GM12873 (cell line): Measurements from ENCODE around the gene PLCL2.

Experiments
- CTCF ChIP-seq: IDR thresholded peaks from 2 replicates; pipeline ENCODE4 v1.5.1; 2012; ENCODE audit warnings: low read depth, mild to moderate bottlenecking, moderate library complexity, low read length, control low read depth; ENCODE audit not compliant: insufficient read depth; ENCODE audit errors: missing control alignments

The PLCL2 gene

GRCh38 chr3:17044855-17045254, 160.1 kb downstream of the PLCL2 start:
- TF ChIP-seq CTCF, result no peak

DNA sequence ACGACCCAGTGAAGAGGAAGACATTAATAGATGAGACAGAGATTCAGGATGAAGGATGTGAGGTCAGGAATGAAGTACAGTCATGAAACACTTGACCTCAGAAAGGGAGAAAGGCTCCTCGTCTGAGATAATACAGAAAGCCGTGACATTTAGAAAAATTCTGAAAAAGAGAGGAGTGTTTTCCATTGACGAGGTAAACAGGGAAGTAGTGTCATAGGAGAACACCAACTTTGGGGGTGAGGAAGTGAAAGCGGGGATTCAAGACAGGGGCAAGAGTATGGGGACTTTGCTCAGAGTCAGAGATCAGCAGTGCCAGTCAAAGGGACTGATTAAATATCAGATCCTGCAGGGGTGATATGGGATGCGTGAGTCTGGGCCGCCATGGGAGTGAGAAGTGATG, 160.9 kb downstream of the PLCL2 start:
- no peak for TF ChIP-seq CTCF

DNA sequence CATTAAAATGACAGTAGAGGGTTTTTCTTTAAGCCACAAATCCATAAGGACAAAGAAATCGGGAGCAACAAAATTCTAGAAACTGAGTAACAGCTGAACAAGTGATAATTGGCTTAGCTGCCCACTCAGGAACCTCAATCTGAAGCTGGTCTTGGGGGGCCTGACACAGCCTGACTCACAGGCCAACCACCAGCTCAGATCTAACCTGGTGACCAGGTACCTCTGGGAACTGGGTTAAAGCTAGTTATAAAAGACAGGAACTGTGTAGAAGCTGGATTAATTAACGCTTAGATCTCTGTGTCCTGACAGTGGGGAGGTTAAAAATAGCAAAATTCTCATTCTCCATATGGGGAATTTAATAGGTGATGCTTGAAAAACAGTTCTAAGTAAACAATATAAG, 161.9 kb downstream of the PLCL2 start:
- no peak for TF ChIP-seq CTCF

GRCh38 chr3:17047162-17047561, 162.4 kb downstream of the PLCL2 start:
- no peak for TF ChIP-seq CTCF

DNA sequence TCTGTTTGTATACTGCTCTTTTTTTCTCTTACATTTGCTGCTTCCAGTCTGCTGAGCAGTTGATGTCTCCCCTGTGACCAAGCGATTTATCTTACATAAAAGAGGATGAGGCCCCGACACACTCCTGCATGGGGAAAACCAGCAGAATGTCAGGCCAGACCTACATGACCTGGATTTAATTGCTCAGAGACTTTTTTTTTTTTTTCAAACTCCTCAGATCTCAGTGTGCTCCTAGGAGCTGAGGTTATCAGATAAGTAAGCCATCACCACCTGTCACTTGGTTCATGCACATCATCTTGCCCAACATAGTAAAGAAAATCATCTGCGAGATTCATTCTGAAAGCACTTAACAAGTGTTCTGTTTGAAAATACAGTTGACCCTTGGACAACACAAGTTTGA, 163.1 kb downstream of the PLCL2 start:
- no peak for TF ChIP-seq CTCF

DNA sequence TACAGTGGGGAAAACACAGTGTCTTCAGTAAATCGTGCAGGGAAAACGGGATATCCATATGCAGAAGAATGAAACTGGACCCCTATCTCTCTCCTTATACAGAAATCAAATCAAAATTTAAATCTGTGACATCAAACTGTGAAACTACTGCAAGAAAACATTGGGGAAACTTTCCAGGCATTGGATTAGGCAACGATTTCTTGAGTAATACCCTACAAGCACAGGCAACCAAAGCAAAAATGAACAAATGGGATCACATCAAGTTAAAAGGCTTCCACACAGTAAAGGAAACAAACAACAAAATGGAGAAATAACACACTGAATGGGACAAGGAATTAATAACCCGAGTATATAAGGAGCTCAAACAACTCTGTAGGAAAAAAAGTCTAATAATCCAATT, 165.3 kb downstream of the PLCL2 start:
- no peak for TF ChIP-seq CTCF

DNA sequence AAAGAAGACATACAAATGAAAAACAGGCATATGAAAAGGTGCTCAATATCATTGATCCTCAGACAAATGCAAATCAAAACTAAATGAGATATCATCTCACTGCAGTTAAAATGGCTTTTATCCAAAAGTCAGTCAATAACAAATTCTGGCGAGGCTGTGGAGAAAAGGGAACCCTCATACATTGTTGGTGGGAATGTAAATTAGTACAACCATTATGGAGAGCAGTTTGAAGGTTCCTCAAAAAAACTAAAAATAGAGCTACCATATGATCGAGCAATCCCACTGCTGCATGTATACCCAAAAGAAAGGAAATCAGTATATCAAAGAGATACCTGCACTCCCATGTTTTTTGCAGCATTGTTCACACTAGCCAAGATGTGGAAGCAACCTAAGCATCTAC, 165.8 kb downstream of the PLCL2 start:
- TF ChIP-seq CTCF, result no peak

DNA sequence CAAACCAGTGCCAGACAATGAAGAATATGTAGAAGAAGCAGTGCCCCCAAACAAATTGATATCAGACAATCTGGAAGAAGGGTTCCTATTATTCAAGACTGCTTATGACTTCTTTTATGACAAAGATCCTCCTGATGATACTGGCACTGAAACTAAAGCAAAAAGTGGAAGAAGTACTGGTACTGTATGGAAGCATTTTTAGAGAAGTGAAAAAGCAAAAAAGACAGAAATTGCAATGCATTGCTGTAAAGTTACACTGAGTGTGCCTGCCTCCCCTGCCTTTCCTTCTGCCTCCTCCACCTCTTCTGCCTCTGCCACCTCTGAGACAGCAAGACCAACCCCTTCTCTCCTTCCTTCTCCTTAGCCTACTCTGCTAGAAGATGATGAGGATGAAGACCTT, 167.6 kb downstream of the PLCL2 start:
- TF ChIP-seq CTCF, result no peak
